Neuronal stem cell (in vitro differentiated cells): ENCODE measurements around the gene FRAS1. TPM values are rescaled to one million over a fixed set of nuclear protein-coding genes. Genes with fewer than 3 reads are reported as not detected.
"Not testable (repeated sequence)": the region's sequence is repeated elsewhere in the genome, so short reads cannot be mapped to it uniquely, and the experiment has no call there.

ENCODE experiments used
- DNase-seq: peaks from one replicate; pipeline ENCODE4 v3.0.0-alpha.2; 2013; ENCODE audit warnings: low spot score
- H2AFZ ChIP-seq: one replicate; pipeline ENCODE4 v1.6.1; 2013; ENCODE audit warnings: mild to moderate bottlenecking, low read length, inconsistent platforms
- H2AK5ac ChIP-seq: 2 replicates; pipeline ENCODE4 v1.6.1; 2013; ENCODE audit warnings: low read depth, mild to moderate bottlenecking, inconsistent platforms, low read length, moderate library complexity, mixed read lengths
- H2BK120ac ChIP-seq: 2 replicates; pipeline ENCODE4 v1.6.1; 2013; ENCODE audit warnings: low read depth, mild to moderate bottlenecking, inconsistent platforms, low read length, moderate library complexity, mixed read lengths
- H2BK12ac ChIP-seq: one replicate; pipeline ENCODE4 v1.6.1; 2013; ENCODE audit warnings: low read length, inconsistent platforms
- H2BK15ac ChIP-seq: 2 replicates; pipeline ENCODE4 v1.6.1; 2013; ENCODE audit warnings: mild to moderate bottlenecking, low read length, inconsistent platforms, mixed read lengths
- H2BK5ac ChIP-seq: one replicate; pipeline ENCODE4 v1.6.1; 2013; ENCODE audit warnings: inconsistent platforms, mild to moderate bottlenecking, low read length, moderate library complexity
- H3K14ac ChIP-seq: one replicate; pipeline ENCODE4 v1.6.1; 2013; ENCODE audit warnings: low read length, inconsistent platforms
- H3K18ac ChIP-seq: 2 replicates; pipeline ENCODE4 v1.6.1; 2013; ENCODE audit warnings: low read length, inconsistent platforms
- H3K23ac ChIP-seq: 2 replicates; pipeline ENCODE4 v1.6.1; 2013; ENCODE audit warnings: low read depth, mild to moderate bottlenecking, mixed read lengths, low read length, inconsistent platforms; ENCODE audit not compliant: poor library complexity
- H3K27ac ChIP-seq: replicated peaks from 3 replicates; pipeline ENCODE4 v1.5.1; 2013; ENCODE audit warnings: low read length, inconsistent platforms
- H3K27me3 ChIP-seq, 3 experiments: 2 replicates each; pipeline ENCODE4 v1.6.1; 2013; ENCODE audit warnings: low read length in 3 of 3, mild to moderate bottlenecking in 2 of 3, inconsistent platforms in 1 of 3, low read depth in 1 of 3, mixed read lengths in 1 of 3, moderate library complexity in 1 of 3; ENCODE audit not compliant: control insufficient read depth in 3 of 3, insufficient read depth in 3 of 3
- H3K36me3 ChIP-seq, 2 donors: replicated peaks in 1 of 2; 2 replicates each; pipeline ENCODE4 v1.6.1; 2013; ENCODE audit warnings: low read length in 2 of 2; ENCODE audit not compliant: control insufficient read depth in 2 of 2, insufficient read depth in 2 of 2
- H3K4ac ChIP-seq: 2 replicates; pipeline ENCODE4 v1.6.1; 2013; ENCODE audit warnings: inconsistent platforms, mild to moderate bottlenecking, low read length, moderate library complexity
- H3K4me1 ChIP-seq, 2 donors: 1 replicate in 1 of 2; 2 replicates in 1 of 2; pipeline ENCODE4 v1.6.1; 2013; ENCODE audit warnings: low read length in 2 of 2, low read depth in 1 of 2; ENCODE audit not compliant: control insufficient read depth in 2 of 2, insufficient read depth in 1 of 2
- H3K4me2 ChIP-seq: one replicate; pipeline ENCODE4 v1.6.1; 2013; ENCODE audit warnings: mild to moderate bottlenecking, low read length, inconsistent platforms; ENCODE audit not compliant: insufficient read depth, poor library complexity, severe bottlenecking
- H3K4me3 ChIP-seq, 2 donors: 2 replicates each; pipeline ENCODE4 v1.5.1; 2013; ENCODE audit warnings: low read length in 2 of 2, mild to moderate bottlenecking in 2 of 2, inconsistent platforms in 1 of 2, moderate library complexity in 1 of 2
- H3K79me1 ChIP-seq: one replicate; pipeline ENCODE4 v1.6.1; 2013; ENCODE audit warnings: low read depth, mild to moderate bottlenecking, inconsistent platforms, low read length, moderate library complexity
- H3K9ac ChIP-seq: one replicate; pipeline ENCODE4 v1.6.1; 2013; ENCODE audit warnings: mild to moderate bottlenecking, low read depth, low read length, inconsistent platforms; ENCODE audit not compliant: poor library complexity
- H3K9me3 ChIP-seq, 2 donors: replicated peaks in 1 of 2; 2 replicates each; pipeline versions ENCODE3 to v1.6.1; 2013; ENCODE audit warnings: low read length in 2 of 2, mild to moderate bottlenecking in 2 of 2, inconsistent platforms in 1 of 2, low read depth in 1 of 2, mixed read lengths in 1 of 2, moderate library complexity in 1 of 2; ENCODE audit not compliant: control insufficient read depth in 2 of 2, insufficient read depth in 1 of 2
- H4K8ac ChIP-seq: one replicate; pipeline ENCODE4 v1.6.1; 2013; ENCODE audit warnings: low read depth, mild to moderate bottlenecking, inconsistent platforms, low read length, moderate library complexity
- H4K91ac ChIP-seq: one replicate; pipeline ENCODE4 v1.6.1; 2013; ENCODE audit warnings: low read length, low read depth, mild to moderate bottlenecking, inconsistent platforms; ENCODE audit not compliant: poor library complexity
- WGBS, 2 donors: extraction: QIAGEN DNeasy Blood & Tissue Kit; methylation state at CpG; one replicate each; pipeline ENCODE4 v1.1.7; 2013; ENCODE audit warnings: missing lambda C conversion rate in 2 of 2, mixed read lengths in 1 of 2; ENCODE audit not compliant: insufficient read length in 2 of 2, insufficient replicate concordance in 1 of 2; ENCODE audit errors: extremely low coverage in 2 of 2; 5-methylcytosine and 5-hydroxymethylcytosine counted together
- polyA plus RNA-seq, 2 experiments: library from polyadenylated mRNA; stranded (reverse); fragments of 200-250 nt; gene quantifications; one replicate each; pipeline ENCODE4 v1.2.3, GENCODE V29; 2013

The FRAS1 gene, protein sequence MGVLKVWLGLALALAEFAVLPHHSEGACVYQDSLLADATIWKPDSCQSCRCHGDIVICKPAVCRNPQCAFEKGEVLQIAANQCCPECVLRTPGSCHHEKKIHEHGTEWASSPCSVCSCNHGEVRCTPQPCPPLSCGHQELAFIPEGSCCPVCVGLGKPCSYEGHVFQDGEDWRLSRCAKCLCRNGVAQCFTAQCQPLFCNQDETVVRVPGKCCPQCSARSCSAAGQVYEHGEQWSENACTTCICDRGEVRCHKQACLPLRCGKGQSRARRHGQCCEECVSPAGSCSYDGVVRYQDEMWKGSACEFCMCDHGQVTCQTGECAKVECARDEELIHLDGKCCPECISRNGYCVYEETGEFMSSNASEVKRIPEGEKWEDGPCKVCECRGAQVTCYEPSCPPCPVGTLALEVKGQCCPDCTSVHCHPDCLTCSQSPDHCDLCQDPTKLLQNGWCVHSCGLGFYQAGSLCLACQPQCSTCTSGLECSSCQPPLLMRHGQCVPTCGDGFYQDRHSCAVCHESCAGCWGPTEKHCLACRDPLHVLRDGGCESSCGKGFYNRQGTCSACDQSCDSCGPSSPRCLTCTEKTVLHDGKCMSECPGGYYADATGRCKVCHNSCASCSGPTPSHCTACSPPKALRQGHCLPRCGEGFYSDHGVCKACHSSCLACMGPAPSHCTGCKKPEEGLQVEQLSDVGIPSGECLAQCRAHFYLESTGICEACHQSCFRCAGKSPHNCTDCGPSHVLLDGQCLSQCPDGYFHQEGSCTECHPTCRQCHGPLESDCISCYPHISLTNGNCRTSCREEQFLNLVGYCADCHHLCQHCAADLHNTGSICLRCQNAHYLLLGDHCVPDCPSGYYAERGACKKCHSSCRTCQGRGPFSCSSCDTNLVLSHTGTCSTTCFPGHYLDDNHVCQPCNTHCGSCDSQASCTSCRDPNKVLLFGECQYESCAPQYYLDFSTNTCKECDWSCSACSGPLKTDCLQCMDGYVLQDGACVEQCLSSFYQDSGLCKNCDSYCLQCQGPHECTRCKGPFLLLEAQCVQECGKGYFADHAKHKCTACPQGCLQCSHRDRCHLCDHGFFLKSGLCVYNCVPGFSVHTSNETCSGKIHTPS (N-terminal part only)
- 3.7 TPM for polyA plus RNA-seq (2013, experiment 1 of 2)
- polyA plus RNA-seq (2013, experiment 2 of 2): 3.9 TPM

DNA sequence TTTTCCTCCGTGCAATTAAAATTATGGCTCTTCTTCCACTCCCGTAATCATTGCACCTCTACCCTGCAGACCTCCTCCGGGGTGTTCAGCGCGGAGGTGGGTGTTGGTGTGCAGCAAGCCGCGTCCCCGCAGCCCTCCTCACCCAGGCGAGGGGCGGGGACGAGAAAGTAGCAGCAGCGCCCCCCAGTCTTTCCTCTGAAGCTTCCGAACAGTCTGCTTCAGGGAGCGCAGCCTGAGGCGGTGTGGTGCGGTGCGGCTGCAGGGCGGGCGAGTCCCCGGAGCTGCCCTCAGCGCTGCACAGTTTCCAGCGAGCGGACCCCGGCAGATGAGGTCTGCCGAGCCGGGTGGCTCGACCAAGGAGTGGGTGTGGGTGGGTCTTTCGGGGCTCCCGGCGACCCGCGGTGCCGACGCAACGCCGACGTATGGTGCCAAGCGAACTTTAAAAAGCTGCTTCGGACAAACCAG, at the start of gene FRAS1:
FRAS1 (plus strand) TSS at position 189 of the 465 bp plus-strand sequence. CDS start 687 bp downstream, outside the sequence.
- WGBS, 2 donors: no CpG with 5 or more reads among the region's 39 CpGs
- Histone ChIP-seq H3K36me3 (no peaks in the 10 kb centered on the region), H2BK15ac (no peak within 1 kb of the TSS), H2AFZ (peak within 1 kb of the TSS; percentile 96), H3K23ac (peak within 1 kb of the TSS; percentile 5), H3K14ac (no peak within 1 kb of the TSS), H3K9ac (peak within 1 kb of the TSS; percentile 96), H2BK120ac (no peak within 1 kb of the TSS), H4K8ac (no peak within 1 kb of the TSS), H3K4ac (no peak within 1 kb of the TSS), H3K4me1 (peaks cover 3% of the 10 kb centered on the region in 2 donors), H3K4me2 (peak within 1 kb of the TSS; percentile 91), H3K27me3 (peaks cover 0 to 11% (median 2%) of the 10 kb centered on the region in 3 experiments), H2BK5ac (peak within 1 kb of the TSS; percentile 96), H3K4me3 (peak within 1 kb of the TSS; percentile 68 to 88), H3K9me3 (no peaks in the 10 kb centered on the region), H2BK12ac (no peak within 1 kb of the TSS), H4K91ac (no peak within 1 kb of the TSS), H3K79me1 (no peaks in the 10 kb centered on the region), H3K27ac (peak within 1 kb of the TSS; percentile 96), H2AK5ac (peak within 1 kb of the TSS; percentile 51), H3K18ac (peak within 1 kb of the TSS; percentile 92)
- peak; percentile 69 for DNase-seq

DNA sequence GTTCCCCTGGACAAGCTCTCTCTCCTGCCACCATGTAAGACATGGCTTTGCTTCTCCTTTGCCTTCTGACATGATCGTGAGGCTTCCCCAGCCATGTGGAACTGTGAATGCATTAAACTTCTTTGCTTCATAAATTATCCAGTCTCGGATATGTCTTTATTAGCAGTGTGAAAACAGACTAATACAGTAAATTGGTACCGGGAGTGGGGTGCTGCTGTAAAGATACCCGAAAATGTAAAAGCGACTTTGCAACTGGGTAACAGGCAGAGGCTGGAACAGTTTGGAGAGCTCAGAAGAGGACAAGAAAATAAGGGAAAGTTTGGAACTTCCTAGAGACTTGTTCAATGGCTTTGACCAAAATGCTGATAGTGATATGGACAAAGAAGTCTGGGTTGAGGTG, 46.1 kb upstream of the FRAS1 start:
- H3K14ac ChIP-seq, DNase-seq, H2BK12ac ChIP-seq, H4K91ac ChIP-seq, H3K9ac ChIP-seq, H2BK5ac ChIP-seq, H2BK120ac ChIP-seq, H3K36me3 ChIP-seq, H3K4me2 ChIP-seq, H2AFZ ChIP-seq, H3K18ac ChIP-seq, H4K8ac ChIP-seq, H3K4me3 ChIP-seq, H3K27ac ChIP-seq, H2AK5ac ChIP-seq, H3K79me1 ChIP-seq, H3K27me3 ChIP-seq, H2BK15ac ChIP-seq, H3K4me1 ChIP-seq, H3K4ac ChIP-seq, H3K9me3 ChIP-seq, H3K23ac ChIP-seq: not testable (repeated sequence)
- WGBS, 2 donors: no CpG with 5 or more reads among the region's 5 CpGs

DNA sequence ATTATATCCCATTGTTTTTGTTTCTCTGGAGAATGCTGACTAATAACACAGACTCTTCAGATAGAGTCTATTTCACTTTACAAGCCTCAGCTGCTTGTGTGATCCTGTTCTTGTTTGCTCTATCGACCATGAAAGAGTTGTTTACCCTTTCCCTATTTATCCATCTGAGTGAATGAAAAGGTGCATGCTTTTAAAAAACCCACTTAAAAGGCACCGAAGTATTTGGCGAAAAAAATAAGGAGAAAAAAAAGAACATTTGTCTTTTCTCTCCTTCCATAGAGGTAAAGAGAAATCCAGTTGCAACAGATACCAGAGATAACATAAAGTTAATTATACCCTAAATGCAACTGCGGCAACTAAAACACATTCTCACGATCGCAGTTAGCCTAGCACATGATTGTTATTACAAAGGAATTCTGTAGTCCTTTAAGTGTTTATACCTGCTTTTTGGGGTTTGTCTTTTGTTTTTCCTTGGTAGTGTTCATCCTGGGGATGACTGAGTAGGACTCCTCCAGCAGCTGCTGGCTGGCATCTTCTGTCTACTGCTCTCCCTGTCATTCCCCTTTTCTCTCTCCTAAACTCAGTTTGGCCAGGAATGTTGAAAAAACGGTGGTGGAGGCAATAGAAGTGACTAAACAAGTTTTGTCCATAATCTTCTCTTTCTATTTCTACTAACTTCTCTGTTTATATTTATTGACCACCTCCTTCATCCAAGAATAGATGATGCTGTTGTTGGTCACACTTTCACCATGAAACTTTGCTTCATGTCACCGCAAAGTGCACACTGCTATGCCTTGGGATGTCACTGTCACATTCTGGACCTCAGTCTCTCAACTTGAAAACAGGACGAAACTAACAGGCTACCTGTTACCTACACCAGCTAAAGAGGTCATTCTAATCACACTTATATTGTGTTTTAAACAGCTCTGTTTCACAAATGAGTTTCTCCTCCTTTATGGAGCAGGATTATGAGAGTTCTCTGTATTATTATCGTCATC, 41.9 kb upstream of the FRAS1 start:
- Histone ChIP-seq H3K4ac (no peak overlapping the region), H3K79me1 (no peaks in the 10 kb centered on the region), H3K9me3 (peaks cover 0 to 2% of the 10 kb centered on the region in 2 donors), H3K4me1 (no peaks in the 10 kb centered on the region), H3K36me3 (no peaks in the 10 kb centered on the region), H2AK5ac (no peak overlapping the region), H3K9ac (no peak overlapping the region), H3K23ac (no peak overlapping the region), H3K18ac (no peak overlapping the region), H3K4me2 (no peak overlapping the region), H2BK120ac (no peak overlapping the region), H2BK12ac (no peak overlapping the region), H2AFZ (no peak overlapping the region), H3K14ac (no peak overlapping the region), H2BK15ac (no peak overlapping the region), H4K91ac (no peak overlapping the region), H2BK5ac (no peak overlapping the region), H4K8ac (no peak overlapping the region), H3K4me3 (no peak overlapping the region), H3K27ac (no peak overlapping the region), H3K27me3 (peaks cover 0 to 3% (median 0%) of the 10 kb centered on the region in 3 experiments)
- DNase-seq: no peak
- WGBS, 2 donors: no CpG with 5 or more reads among the region's 10 CpGs
